ENCODE data around the gene PXDC1.

DNA sequence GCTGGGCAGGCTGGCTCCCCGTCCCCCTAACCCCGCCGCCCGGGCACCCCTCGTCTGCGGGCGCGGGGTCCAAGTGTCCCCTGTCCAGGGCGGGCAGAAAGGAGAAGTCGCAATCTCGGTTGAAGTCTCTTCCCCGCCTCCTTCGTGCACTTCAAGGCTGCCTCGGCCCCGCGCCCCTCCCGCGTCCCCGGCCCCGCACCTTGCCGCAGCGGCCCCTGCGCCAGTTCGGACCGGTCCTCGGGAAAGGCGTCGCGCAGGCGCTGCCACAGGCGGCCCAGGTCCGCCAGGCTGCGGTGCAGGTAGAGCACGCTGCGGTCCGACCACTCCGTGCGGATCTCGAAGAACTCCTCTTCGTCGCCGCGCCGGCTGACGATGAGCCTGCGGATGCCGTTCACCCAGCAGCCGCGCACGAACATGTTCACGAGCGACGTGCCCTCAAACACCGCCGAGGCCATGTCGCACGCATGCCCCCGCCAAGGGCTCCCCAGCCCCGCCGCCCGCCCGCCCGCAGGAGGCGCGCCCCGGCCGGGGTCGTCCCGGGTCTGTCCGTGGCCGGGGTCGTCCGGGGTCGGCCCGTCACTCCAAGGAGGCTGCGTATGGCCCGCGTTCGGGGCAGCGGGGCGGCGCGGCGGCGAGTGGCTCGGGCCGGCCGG lies at the start of gene PXDC1:
- no peak for TF ChIP-seq POLR2A (IDR thresholded peaks at IDR 0.05; ENCODE audit: low read length)
- TF ChIP-seq GATA1 (IDR thresholded peaks at IDR 0.05; ENCODE audit: low read depth, low read length) = no peak
